Amniotic stem cell (primary cell): ENCODE data around the gene MCIDAS.
A peak's percentile ranks its signal among the peaks of the same experiment; 100 is the strongest.

Experiments used
- DNase-seq: peaks from one replicate; lab custom pipeline; 2025; lab: John Stamatoyannopoulos, UW

Gene MCIDAS

DNA sequence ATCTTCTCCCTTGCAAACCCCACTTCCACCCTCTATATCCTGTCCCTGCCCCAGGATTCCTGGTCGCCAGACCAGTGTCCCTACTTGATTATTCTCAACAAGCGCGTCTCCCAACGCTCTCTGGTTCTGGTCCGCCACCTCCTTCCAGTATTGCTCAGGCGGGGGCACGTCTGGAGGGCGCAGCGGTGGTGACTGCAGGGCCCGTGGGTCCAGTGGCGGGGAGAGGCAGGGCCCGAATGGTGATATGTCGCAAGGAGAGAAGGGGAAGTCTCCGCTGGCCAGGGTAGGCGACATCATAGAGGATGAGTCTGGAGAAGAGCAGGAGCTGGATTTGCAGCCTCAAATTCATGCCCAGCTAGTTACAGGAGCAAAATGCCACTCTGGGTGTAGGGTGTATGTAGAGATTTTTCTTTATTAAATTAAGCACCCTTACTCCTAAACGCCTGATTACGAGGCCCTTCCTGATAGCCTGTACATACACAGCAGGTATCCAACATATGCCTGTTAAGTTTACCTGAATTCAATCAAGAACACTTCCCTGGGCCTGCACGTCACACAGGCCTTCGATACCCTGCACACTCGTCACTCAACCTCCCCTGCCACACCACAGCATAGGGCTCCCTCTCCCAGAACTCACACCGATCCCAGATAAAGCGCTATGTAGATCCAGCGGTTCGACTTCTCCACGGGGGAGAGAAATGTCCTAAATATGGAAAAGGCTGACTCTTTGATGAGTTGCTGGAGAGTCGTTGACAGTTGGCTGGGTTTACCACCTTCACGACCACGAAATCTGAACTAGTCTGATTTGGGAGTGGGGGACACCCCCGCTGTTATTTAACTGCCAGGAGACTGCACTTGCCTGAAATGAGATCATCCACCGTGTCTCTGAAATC is 4.8 kb downstream of the MCIDAS start:
- DNase-seq, result no peak

DNA sequence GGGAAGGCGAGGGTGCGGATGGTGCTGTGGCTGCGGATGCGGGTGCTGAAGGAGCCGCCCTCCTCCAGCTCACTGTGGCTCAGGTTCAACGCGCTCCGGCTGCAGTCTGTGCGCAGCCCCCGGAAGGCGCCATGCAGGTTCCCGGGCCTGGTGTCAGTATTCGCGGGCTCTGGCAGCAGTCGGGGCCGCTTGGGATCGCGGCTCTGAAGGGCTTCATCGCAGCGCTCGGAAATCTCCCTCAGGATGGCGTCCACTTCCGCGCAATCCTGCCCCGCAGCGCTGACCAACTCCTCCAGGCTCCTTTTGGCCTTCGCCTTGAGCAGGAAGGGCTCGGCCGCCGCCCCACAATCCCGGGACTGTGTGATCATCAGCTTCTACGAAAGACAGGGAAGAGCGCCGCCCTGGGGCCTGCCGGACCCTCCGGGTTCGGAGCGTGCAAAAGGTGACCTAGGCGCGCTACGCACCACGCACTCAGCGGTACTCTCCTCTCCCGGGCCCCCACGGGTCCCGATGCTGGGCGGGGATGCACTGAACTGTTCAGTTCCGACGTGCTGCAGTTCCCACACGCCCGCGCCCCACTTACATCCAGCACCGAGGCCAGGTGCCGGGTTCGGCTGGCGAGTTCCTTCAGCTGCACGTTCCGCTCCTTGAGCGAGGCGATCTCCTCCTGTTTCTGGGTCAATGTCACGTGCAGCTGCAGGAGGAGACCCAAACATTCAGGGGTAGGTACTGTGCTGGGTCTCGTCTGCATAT is 6.5 kb downstream of the MCIDAS start:
- DNase-seq, result no peak

DNA sequence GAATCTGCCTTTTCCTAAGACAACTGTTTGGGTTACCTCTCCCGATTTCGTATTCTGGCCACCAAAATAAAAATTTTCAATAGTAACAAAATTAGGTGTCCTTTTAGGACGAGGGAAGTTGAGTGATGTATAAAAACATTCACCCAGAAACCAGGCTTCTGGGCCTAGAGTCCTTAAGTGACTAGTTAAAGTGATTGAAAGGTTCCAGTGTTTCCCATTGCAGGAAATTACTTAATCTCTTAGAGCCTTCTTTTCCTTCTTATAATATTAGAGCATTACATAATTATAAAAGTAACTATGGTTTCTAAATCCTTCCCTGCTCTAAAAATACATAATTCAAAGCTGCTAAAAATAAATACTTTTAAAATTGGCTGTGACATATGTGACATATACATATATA is 7.3 kb downstream of the MCIDAS start:
- no peak for DNase-seq

DNA sequence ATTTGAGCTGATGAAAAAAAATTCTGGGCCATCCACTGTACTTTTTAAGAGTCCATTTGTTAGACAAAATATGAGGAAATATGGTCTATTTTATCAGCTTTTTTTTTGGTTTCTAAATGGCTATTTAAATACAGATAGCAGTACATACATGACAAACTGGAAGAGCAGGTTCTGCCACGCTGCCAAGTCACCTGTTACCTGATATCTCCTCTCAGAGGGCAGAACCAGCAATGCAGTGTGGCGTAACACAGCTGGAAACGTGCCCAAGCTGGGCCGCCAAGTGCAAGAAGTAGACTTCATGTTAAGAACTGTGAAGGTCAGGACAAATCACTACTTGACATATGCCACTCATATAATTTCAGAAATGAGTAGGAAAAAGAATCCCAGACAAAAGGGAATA is 8.1 kb downstream of the MCIDAS start:
- DNase-seq, result no peak

DNA sequence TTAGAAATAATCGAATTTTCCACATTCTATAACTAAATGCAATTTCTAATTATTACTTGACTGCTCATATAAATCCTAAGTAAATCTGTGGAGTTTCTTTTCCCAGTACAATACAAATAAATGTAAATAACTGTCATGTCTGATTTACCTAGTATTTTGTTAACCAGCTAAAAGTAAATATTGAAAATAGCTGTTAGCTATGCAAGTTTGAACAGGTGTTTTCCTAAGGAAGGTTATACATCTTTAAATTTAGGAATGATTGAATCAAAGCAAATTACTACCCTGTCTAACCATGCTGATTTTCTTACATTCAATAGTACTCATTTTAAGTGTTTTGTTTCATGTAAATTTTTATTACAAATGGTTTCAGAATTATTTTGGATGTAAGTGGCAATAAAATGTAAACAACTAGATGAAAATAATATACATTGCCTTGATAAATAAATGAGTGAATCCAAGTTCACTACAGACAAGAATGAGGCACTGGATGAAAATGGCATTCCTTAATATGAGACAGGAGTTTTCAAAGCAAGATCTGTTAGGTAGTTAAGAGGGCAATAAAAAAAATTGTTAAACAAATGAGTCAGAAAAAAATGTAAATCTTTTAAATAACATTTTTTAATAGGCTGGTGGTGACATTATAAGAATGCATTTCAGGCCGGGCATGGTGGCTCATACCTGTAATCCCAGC is 15.8 kb downstream of the MCIDAS start:
- DNase-seq, result no peak

DNA sequence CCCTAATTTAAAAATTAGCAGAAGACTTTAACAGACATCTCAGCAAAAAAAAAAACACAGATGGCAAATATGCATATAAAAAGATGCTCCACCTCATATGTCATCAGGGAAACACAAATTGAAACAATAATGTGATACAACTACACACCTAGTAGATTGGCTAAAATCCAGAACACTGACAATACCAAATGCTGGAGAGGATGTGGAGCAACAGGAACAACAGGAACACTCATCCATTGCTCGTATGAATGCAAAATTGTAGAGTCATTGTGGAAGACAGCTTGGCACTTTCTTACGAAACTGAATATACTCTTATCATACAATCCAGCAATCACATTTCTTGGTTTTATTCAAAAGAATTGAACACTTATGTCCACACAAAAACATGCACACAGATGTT is 22.1 kb downstream of the MCIDAS start:
- DNase-seq, result no peak

DNA sequence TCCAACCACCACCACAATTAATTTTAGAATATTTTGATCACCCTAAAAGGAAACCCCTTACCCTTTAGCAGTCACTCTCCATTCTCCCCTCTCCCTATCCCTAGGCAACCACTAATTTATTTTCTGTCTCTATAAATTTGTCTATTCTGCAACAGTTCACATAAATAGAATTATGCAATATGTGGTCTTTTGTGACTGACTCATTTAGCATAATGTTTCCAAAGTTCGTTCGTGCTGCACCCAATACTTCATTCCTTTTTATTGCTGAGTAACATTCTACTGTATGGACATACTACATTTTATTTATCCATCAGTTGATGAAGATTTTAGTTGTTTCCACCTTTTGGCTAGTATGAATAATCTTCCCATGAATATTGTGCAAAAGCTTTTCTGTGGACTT is 36.0 kb downstream of the MCIDAS start:
- no peak for DNase-seq

DNA sequence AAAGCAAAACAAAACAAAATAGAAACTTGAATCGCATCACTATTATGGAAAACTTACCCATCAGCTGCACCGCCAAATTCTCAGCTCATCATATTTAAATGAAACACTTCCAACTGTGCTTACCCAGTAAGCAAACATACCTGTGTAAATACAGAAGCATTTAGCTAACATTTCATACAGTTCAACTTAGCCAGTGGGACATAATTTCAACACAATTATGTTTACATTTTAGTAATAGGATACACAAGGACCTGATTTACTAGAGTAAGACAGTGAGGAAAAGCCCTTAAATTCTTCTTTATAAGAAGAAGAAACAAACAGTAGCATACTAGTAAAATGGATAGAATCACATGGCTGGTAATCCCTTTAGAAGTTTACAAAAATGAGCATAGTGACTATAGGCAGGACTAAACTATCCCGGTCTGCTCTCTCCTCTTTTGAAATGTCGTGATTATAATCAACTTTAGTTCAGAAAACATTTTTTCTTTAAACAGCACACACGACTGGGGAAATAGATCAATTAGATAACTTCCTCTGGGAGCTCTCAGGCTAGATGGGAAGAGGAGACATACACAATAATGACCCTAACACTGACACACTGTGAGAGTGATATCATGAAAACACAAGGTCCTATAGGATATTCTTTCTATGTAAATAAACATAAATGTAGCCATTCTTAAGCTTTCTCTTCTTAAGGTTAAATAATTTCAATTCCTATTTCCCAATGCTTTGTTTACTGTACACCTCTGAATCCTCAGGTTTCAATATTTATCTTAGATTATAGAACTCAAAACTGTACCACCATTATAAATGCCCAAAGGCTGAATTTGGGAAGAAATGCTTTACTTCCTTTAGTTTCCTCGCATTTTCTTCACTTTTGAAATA is 38.2 kb downstream of the MCIDAS start:
- DNase-seq, result no peak

DNA sequence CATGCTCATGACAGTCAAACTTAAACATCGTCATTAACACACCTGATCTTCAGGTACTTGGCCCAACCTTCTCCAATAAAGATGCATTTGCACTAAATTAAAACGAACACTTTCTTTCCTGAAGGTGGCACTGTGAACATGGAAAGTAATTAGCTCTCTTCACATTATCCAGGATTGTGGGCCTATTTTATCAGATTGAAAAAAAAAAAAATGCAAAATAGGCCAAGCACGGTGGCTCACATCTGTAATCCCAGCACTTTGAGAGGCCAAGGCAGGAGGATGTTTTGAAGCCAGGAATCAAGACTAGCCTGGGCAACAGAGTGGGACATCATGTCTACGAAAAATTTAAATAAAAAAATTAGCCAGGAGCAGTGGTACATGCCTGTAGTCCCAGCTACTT is 39.7 kb downstream of the MCIDAS start:
- DNase-seq, result no peak

DNA sequence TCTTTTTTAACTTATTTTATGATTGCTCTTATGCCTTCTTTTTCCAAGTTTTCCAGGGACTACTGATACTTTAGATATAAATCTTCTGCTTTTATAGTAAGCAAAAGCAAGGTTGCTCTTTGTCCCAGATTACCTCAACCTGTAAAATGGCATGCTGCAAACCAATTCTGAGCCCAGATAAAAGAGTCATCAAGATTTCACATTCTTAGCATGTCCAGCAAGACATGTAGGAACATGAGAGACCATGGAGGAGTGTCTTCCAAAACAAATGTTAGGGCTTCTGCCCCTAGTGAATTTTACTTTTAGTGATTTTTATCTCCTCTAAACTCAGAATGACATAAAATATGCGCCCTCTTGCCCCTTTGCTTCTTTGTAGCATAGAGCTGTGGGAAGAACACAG is 47.1 kb downstream of the MCIDAS start:
- DNase-seq, result no peak

DNA sequence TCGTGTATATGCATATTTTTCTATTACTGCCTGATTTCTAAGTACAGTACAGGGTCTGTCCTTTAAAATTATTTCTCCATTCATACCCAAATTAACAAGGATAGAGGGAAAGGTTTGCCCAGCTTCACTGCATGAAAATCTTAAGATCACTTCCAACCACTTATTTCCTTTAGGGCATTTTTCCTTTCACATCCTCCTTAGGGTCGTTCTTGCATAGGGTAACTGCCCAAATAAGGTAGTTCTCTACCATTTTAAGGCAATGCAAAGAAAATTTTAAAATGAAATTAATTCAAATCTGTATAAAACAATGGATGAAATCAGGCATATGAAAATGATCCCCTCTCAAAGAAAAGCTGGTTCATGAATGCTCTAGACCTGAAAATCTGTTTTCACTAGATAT is 50.0 kb downstream of the MCIDAS start:
- no peak for DNase-seq

DNA sequence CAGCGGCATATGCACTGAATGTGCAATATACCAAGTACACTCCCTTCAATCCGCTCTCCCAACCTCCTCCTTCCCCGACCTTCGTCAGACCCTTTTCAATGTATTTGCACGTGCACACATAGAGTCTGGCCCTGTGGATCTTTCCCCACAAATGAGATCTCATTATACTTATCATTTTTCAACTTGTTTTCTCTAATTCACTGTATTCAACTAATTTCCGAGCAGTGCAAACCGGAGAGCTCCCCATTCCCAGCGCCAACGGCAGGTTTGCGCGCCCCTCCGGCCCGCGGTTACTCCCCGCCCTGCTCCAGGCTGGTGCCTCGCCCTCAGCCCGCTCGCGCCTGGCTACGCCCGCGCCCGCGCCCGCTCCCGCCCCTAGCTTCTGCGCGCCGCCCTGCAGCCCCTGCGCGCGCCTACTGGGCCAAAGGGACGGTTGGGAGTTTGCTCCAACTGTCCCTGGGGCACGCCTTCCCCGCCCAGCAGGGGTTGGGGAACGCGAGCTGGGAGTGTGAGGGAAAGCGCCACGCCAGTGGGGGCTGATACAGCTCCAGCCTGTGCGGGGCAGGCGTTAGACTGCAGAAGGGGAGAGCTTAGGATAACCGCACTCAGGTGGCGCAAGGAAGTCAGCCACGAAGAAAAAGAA is 50.8 kb downstream of the MCIDAS start:
- no peak for DNase-seq

DNA sequence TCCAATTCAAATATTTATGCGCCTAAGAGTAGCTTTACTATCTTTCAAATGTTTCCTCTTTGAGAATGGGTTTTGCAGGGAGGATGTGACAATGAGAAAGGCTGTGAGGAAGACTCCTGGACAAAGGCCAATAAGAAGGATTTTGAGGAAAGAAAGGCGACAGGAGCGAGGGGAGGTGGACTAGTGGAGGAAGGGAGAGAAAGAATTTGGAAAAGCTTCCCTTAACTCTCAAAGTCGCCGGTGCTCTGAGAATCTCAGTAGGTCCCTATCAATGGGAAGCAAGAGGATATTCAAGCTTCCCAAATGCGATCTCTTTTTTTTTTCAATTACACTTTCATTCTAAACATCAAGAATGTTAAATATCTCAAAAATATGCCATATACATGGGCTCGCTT is 51.3 kb downstream of the MCIDAS start:
- no peak for DNase-seq

DNA sequence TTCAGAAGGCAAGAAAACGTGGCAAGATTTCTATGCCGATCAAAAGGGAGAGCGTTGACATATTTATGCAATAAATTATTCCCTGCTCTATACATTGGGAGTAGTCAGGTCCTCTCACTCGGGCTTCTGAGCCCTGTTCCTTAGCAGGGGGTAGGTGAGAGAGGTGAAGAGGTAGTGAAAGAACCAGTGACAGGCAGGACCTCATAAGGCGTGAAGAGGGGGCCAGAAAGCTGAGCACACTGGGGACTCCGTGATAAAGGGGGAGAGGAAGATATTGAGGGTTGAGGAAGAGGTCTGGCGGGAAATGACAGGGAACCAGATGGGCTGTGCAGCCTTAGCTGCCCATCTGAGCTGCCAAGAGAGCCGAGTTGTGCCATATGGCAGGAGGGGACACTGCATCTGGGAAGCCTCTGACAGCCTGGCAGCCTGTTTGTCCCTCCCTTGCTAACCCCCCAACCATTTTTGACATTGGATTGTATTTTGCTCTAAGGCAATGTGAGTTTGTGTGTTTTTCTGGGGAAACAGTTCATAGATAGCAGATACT is 53.4 kb downstream of the MCIDAS start:
- DNase-seq, result no peak

DNA sequence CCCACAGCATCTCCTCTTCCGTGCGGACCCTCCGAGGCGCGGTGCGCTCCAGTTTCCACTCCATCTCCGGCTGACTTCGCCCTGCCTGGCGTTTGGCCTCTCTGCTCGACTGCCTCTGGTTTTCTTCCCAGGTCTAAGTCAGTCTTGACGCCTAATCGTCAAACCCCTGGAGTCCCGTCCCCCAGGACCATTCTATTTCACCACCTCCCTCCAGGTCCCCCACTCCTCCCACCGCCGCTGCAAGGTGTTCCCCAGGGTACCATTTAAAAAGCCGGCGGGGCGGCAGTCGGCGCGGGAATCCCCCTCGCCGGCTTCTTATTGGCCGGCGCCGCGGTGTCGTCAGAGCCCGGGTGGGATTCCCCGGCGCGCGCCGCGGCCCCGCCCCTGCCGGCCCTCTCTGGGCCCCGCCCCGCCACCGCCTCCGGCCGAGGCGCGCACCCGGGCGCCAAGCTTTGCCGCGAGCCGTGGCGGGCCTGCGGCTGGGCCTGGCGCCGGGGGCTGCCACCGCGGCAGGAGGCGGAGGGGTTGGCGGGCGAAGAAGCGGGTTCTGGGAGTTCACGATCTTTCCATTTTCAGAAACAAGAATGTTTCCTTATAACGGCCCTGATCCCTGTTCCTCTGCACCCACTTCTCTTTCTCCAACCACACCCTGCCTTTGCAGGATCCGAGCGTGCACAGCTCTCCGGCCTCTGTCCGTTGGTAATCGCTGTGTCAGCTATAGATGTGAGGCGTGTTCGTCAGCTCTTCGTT is 54.0 kb downstream of the MCIDAS start, which contains the start of gene CDC20B:
Gene CDC20B, minus strand, starts transcription at position 241 of the 750 bp plus-strand sequence. Its CDS starts 177 bp downstream, at position 64.
- peak; percentile 76 for DNase-seq

DNA sequence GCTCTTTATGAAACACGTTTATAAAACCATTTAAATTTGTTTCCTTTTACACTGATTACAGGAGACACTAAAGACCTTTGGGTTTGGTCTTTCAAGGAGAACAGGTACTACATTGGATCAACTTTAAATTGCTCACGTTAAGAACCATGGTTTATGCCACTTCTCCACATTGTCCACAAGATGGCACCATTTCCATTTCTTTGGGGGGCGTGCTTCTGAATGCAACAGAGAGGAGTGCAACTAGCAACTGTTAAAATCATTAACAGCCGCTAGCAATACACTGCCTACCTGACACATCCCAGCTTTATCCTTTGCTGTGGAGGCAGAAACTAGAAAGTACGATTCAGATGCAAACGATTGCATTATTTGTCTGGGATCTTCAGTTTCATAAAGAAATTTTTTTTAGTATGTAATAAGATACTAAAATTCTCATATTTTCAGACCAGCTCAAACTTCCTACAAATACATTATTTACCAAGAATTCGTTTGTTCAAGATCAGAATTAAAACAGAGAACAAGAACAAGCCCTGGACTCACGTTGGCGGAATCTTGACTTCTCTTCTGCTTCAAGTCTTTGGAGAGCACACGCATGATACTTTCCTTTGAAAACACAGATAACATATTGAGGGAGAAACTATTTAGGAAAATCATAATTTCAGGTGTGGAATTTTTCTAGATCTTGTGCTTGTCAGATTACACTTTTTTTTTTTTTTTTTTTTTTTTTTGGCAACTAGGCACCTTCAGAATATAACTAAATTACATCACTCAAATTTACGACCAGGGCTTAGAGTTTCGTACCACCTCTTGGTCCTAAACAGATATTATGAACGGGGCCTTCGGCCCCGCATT is 54.8 kb downstream of the MCIDAS start:
- peak; percentile 33 for DNase-seq

DNA sequence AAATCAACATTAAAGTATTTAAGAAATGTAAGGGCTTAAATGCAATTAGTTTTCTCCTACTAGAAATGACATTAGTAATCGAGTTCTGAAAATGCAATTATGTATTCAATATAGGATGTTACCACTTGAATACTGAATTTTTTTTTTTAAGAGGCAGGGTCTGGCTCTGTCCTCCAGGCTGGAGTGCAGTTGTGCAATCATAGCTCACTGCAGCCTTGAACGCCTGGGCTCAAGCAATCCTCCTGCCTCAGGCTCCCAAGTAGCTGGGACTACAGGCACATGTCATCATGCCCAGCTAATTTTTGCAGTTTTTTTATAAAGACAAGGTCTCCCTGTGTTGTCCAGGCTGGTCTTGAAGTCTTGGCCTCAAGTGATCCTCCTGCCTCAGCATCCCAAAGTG is 55.6 kb downstream of the MCIDAS start:
- no peak for DNase-seq
